Colon (tissue), 2 donors: ENCODE data around the gene RHBDF1.

ENCODE experiments used
- FAIRE-seq: peaks from 2 replicates; lab custom pipeline; 2012; peaks lifted over from hg19 to GRCh38; lab: Jason Lieb, UNC
- donor health status: control.
- donor health status: control.

The RHBDF1 gene, protein sequence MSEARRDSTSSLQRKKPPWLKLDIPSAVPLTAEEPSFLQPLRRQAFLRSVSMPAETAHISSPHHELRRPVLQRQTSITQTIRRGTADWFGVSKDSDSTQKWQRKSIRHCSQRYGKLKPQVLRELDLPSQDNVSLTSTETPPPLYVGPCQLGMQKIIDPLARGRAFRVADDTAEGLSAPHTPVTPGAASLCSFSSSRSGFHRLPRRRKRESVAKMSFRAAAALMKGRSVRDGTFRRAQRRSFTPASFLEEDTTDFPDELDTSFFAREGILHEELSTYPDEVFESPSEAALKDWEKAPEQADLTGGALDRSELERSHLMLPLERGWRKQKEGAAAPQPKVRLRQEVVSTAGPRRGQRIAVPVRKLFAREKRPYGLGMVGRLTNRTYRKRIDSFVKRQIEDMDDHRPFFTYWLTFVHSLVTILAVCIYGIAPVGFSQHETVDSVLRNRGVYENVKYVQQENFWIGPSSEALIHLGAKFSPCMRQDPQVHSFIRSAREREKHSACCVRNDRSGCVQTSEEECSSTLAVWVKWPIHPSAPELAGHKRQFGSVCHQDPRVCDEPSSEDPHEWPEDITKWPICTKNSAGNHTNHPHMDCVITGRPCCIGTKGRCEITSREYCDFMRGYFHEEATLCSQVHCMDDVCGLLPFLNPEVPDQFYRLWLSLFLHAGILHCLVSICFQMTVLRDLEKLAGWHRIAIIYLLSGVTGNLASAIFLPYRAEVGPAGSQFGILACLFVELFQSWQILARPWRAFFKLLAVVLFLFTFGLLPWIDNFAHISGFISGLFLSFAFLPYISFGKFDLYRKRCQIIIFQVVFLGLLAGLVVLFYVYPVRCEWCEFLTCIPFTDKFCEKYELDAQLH

DNA sequence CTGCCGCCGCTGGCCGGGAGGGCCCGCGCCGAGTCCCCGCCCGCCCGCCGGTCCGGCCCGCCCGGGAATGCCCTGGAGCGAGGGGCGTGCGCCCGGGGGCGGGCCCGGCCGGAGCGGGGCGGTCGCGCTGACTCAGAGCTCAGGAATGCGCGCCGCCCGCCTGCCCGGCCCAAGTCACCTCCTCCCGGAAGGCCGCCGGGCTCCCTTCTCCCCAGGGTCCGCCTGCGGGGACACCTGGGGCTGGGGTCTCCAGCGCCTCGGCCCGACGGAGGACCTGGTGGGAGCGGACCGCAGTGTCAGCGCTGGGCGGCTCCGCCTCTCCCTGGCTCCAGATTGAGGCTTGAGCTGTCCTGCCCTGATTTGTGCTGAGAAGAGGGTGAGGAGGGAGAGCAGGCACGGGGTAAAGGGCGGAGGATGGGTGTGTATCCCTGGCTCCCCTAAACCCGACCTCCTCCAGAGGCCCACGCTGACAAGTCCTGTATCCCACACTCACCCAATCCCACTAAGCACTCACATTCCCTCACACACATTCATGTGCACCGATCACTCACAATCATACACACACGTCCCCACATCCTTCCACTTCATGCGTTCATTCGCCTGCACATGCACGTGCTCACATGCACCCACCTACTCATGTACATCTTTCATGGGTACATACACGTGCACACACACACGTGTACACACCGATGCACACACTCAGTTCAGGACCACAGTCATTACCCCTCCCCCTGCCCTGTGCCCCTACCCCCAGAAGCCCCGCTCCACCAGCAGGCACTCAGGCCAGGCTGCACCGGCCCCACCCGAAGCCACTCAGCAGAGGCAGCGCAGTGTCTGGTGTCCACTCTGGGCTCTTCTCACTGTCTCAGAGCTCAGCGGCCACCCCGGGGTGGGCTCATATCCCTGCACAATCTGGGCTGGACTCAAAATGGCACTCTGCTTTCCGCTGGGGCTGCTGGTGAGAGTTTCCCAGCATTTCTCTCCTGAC, at the start of gene RHBDF1:
RHBDF1 (minus strand) TSS at position 71 of the 988 bp plus-strand sequence. CDS start 7,616 bp downstream, outside the sequence.
- no peak for FAIRE-seq

DNA sequence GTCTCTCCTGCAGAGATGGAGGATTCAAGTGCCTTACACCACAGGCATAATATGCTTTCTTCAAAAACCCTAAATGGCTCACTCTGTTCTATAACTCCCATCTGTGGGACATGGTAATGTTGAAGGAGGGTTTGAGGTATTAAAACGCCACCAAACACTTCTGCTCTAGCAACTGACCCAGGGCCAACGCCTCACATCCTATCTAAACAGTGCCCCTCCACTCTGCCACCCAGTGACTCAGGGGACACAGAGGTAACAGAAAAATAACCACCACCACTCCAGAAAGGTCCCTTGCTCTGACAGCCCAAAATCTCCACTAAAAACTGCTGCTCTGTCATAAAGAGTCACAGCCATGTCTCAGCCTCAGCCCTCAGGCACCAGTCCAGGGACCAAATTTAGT, 48.3 kb upstream of the RHBDF1 start:
- FAIRE-seq, result no peak

DNA sequence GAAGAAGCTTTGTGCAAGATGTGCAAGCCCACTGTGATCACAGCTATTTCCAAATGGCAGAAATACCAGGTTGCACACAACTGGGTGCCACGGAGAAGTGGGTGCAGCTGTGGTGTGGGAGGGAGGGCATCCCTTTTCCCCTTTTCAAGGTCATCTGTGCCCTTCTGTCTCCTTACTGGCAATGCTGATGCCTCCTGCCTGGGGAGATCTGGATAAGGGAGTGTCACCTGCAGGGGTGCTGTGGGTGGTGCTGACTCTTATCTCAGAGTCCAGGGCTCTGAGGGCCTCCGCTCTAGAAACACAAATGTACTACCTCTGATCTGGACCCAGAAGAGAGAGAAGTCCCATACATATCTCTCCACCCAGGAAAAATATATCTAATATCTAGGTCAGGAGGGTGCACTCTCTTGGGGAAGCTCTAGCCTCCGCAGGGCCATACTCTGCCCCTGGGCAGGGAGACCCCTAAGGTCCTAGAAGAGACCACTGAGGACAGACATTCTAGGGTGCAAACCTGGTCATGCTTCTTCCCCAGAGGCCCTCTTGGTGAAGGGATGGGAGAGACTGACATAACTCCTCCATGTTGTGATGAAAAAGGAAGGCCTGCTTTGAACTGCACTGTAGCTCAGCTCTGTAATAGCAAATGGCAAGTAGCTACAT, 47.5 kb upstream of the RHBDF1 start:
- FAIRE-seq, result no peak

DNA sequence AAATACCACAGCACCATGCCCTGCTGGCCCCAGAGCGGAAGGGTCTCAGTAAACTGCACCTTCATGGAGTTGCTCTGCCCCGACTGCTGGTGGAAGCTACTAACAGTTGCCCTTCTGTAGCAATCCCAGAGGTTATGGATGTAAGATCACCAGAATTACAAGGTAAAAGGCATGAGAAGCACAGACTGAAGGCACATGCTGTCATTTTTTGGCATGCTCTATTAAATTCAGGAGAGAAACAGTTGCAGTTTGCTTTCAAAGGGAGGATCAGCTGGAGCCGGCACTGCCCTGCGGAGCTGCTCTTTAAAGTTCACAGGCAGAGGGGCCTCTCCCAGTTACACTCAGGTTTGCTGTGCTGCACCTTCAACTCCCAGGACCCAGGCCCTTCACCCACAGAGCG, 46.9 kb upstream of the RHBDF1 start:
- FAIRE-seq, result no peak

DNA sequence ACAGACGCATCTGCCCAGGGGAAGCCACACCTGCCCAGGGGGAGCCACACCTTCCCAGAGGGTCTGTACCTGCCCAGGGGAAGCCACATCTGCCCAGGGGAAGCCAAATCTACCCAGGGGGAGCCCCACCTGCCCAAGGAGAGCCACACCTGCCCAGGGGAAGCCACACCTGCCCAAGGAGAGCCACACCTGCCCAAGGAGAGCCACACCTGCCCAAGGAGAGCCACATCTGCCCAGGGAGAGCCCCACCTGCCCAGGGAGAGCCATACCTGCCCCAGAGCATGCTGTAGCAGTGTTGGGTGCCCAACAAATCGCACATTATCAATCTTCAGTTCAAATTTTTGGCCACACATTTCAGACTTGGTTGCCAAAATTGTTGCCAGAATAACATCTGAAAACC, 46.4 kb upstream of the RHBDF1 start:
- no peak for FAIRE-seq

DNA sequence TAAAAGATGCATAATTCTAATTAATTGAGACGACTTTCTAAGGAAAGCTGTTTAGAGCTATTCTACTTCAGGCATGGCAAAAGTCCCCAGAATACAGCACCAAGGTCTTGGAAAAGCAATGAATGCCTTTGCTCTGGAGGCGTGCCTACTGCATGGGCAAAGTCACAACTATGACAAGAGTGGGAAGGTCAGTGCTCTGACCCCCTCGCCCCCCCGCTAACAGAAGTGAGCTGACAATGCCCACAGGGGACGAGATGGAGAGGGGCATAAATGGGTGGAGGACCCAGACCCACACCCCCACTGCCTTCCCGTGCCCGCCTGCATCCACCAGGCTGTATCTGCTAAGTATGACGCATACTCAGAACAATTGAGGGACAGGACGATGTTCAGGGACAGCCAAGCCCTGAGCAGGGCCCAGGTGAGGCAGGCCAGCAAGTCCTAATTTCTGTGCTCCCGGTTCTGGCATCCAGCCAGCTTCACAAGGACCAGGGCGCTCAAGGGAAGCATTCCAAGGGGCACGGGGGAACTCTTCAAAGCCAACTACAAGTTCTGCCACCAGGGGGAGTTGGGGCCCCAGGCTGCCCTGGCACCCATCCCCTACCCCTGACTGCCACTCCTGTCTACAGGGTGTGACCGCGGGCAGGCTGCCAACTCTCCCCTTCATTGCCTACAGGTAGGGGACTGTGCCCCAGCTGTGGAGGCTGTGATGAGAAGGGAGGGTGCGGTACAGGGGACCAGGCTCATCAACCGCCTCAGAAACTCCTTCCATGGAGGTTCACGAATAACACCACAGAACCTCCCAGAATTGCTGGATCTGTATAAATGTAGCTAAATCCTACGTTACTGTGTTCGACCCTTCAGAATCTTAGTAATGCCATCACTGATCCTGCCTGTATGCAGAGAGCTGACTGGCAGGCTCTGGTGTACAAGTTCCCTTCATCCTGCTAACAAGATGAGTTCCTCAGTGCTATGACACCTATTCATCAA, 45.2 kb upstream of the RHBDF1 start:
- no peak for FAIRE-seq

DNA sequence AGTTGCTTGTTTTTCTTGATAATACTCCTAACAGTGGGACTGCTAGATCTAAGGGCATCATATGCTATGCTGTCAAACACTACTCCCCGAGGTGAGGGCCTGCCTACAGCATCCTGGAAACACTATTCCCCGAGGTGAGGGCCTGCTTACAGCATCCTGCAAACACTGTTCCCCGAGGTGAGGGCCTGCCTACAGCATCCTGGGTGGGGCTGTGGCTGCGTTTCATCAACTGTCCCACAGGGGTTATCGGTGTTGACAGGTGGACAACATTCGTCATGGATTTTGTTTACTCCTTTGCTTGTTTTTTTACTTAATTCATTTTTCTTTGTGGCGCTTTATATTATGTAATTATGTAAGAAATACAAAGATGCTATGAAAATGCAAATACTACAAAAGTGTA, 43.6 kb upstream of the RHBDF1 start:
- no peak for FAIRE-seq

DNA sequence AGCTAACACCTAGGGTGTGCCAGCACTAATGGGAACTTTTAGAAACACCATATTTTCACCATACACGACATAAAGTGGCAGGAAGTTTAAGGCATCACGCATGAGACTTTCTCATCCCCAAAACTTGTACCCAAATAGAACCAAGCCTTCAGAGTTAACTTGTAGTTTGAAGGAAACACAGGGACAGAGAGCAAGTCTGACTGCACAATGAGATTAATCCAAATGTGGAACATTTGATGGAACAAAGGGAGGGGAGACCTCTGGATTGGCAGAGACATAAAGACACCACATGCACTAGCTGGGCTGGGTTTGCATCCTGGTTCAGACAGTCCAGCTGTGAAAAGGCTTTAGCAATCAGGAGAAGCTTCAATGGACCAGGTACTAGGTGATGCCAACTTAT, 41.9 kb upstream of the RHBDF1 start:
- no peak for FAIRE-seq

DNA sequence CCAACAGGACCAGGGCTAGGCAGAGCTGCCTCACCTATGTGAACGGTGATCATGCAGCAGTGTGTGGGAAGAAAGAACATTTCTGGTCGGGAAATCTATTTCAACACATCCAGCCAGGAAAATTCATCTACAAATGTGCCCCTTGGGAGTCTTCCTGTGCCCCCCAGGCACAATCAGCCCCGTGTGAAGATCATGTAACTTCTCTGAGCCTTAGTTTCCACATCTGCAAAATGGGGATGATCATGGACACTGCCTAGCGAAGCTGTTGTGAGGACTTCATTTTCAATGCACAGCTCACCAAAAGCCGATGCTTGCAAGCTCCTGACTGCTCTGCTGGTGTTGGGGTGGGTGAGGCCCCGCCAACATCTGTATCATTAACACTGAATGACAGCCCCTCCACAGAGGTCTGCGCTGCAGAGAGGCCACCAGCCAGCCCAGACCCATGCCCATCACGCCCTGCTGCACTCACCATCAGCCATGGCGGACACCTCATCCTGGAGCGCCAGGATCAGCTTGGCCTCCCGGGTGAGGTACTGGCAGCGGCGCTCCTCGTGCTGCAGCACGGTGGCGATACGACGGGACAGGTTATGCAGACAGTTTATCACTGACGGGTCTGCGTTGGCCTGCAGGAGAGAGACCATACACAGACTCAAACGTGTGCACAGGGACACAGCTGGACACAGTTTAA, 39.9 kb upstream of the RHBDF1 start:
- FAIRE-seq, result no peak

DNA sequence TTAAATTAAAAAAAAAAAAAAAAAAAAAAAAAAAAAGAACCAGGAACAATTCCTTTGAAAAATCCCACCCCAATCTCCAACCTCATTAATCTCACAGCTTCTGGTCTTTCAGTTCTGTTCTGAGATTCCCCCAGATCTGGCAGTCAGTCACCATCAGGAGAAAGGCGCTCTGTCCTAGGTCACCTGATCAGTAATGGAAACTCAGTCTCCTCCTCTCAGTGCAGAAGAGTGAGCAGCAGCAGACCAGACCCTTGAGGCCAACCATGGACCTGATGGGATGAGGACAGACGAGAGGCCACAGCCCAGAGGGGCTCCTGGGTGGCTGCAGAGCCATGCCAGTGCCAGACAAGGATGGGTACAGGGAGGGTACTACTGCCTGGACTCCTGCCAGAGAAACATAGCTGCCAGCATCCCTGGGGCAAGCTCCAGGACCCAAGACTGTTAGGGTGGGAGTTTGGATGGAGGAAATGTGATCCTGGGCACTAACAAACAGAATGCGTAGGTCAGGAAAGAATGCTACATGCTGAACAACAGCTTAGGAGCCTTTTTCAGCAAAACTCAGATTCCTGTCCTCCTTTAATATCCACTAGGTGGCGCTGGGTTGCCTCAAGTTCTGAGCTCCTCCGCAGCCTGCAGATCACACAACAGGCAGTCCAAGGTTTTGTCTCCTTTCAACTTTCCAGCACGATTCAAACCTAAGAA, 34.3 kb upstream of the RHBDF1 start:
- FAIRE-seq, result no peak

DNA sequence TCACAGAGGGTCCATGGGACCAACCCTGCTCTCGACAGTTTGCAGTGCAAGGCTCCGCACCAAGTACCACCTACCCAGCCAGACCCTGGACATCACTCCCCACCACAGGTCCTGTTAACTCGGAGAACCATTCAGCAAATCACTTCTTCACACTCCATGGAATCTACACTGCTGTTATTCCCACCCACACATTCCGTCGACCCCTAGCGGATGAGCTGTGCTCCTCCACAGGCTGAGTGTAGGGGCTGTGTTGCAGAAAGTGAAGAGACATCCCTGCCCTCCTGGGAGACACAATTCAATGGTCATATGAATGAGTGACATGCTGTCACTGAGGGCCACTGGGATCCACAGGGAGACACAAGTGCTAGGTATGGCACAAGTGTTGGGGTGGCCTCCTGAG, 33.1 kb upstream of the RHBDF1 start:
- FAIRE-seq, result no peak

DNA sequence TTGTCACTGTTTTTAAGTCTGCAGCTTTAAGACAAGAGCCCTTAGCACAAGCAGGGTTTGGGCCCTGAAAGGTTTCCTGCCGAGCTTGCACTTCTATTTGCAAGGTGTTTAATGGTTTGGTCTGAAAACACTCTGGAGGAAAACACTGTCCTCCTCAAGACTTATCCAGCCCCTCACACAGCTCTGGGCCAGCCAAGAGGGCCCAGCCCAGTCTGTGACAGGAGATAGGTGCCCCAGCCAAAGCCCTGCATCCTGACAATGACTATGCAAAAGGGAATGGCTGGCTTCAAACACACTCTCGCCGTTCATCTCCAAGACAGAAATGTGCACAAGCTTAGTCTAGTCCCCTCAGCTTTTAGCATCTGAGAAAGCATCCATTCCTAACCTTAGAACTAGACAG, 32.5 kb upstream of the RHBDF1 start:
- no peak for FAIRE-seq

DNA sequence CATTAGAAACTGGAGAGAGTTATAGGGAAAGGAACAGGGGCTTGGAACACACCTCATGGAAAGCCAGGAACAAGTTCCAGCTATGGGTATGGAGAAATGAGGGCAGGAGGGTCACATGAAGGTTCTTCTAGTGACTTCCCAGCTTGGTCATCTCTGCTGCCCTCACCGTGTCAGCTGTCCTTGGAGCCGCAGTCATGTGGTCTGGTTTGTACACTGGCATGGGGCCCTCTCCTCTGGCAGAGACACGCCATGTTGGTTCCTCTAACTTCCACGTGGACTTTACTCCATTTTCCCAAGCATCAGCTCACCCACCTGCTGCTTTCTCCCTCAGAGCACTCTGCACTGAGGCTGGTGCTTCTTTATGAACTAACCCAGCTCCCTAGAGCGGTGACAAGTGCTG, 31.9 kb upstream of the RHBDF1 start:
- FAIRE-seq, result no peak

DNA sequence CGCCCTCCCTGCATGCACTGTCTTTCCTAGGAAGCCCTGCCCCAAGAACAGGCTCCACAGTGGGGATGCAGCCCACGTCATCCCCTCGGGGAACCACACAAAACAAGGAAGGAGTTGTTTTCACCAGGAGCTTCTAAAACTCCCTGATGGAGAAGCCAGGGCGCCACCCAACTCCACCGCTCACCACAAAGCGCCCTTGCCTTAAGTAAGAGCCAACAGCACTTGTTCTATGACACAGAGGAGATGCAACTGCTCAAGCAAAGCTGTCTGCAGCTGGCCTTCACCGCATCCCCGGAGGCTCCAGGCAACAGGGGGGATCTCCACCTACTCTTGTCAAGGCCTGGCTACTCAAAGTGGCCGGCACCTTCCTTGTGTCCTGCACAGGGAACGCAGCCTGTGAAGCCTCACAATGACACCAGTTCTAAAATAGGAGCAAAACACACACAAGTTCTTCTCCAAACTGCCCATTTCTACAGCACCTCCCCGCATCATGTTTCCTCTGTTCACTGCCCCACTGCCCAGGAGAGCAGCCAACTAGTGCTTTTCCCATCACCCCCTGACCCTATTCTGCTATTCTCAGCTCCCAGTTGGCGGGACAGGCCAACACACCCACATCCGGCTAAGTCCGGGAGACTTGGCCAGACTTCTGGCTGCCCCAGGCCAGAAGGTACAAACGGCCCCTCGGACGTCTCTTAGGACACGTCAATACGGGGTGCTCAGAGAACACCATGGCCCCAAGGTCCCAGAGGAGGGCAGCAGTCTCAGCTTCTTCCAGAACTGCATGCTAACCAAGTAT, 29.8 kb upstream of the RHBDF1 start:
- no peak for FAIRE-seq

DNA sequence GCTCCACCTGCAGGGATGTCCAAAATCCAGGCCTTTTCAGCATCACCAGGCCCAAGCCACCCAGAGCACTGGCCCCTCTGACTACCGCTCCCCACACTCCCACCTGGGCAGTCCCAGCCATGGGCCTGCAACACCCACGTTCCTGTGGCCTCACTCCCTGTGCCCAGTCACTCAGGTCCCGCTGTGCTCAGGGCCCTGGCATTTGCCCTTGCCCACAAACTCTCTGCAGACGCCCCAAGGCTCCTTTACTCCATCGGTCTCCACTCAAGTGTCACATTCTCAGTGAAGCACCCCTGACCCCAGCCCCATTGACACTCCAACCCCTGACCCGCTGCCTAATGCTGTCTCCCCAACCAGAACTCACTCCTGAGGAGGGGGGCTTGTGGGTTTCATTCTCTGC, 29.2 kb upstream of the RHBDF1 start:
- no peak for FAIRE-seq

DNA sequence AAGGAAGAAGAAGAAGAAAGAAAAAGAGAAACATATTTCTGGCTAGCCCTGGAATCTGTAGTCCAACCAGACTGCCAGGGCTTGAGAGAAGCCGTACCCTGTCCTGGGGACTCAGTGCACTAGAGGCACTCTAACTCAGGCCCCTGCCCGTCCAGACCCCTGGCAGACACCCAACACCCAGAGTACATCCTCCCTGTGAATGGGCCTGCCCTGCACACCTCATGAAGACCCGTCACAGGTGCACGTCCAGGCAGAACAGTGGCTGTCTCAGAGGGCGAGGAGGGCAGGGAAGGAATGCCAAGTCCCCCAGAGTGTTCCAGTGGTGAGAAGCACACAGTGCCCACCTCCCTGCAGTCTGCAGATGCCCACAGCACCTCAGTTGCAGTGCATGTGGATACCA, 28.6 kb upstream of the RHBDF1 start:
- no peak for FAIRE-seq

DNA sequence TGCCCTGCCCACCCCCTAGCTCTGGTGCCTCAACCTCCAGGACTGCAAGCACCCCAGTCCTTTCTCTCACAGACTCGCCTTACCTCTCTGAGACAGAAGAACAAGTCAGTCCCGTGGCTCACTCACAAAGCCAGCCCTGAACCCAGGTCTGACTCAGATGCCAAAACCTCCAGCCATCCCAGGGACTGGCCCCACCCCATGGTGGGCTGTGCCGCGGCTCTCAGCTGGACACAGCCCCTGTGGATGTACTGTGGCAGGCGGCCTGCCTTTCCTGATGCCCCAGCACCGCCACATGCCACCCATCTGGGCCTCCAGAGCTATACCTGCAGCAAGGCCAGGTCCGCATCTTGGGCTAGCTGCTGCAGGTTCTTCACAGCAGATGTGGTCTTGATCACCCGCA, 25.4 kb upstream of the RHBDF1 start:
- no peak for FAIRE-seq

DNA sequence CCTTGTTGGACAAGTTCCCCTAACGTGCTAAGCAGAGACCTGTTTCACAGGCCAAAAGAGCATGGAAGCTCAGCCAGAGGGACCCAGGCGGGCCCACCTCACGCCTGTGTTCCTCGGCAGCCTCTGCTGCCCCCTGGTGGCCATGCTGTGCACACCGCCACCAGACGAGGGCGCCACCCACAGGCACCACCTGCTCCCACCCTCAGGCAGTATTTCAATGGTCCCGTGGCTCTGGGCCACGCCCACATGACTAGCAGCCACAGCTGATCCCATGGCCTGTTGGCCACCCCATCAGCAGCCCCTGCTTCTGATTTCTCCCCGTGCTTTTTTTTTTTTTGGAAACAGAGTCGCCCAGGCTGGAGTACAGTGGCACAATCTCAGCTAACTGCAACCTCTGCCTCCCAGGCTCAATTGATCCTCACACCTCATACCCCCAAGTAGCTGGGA, 24.5 kb upstream of the RHBDF1 start:
- no peak for FAIRE-seq
